ENCODE measurements around the gene MAP3K13.

MAP3K13 gene, protein sequence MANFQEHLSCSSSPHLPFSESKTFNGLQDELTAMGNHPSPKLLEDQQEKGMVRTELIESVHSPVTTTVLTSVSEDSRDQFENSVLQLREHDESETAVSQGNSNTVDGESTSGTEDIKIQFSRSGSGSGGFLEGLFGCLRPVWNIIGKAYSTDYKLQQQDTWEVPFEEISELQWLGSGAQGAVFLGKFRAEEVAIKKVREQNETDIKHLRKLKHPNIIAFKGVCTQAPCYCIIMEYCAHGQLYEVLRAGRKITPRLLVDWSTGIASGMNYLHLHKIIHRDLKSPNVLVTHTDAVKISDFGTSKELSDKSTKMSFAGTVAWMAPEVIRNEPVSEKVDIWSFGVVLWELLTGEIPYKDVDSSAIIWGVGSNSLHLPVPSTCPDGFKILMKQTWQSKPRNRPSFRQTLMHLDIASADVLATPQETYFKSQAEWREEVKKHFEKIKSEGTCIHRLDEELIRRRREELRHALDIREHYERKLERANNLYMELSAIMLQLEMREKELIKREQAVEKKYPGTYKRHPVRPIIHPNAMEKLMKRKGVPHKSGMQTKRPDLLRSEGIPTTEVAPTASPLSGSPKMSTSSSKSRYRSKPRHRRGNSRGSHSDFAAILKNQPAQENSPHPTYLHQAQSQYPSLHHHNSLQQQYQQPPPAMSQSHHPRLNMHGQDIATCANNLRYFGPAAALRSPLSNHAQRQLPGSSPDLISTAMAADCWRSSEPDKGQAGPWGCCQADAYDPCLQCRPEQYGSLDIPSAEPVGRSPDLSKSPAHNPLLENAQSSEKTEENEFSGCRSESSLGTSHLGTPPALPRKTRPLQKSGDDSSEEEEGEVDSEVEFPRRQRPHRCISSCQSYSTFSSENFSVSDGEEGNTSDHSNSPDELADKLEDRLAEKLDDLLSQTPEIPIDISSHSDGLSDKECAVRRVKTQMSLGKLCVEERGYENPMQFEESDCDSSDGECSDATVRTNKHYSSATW

DNA sequence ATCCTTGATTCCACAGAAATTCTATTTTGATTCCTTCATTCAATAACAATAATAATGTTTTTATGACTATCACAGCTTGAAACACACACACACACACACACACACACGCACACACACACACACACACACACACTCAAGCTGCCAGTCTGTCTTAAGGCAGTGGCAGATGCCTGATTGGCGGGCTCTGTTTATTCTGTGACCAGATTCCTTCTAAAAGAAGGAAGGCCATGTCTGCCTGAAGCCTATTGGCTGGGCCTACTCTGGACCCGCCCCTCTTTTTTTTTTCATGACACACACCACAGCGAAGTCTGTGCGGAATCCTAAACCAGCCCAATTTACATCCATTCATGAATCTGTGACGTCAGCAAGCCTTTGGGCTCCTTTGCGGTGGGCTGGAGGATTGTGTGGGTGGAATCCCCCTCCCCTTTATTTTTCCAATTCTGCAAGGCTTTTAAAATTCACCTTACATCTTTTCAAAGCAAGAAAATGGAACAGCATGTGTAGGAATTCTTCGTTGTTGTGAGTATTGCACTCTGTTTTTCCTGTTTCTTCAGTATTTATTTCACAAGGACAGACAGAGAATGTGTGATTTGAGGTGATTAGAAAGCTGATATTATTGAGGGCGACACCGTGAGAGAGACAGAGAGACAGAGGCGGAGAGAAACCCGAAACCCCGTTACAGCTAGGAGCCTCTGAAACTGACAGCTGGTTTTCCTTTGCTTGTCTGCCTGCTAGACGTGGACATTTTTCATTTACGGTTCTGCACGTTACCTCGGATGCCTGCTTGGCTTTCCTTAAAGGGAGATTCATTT lies at the start of gene MAP3K13:
Gene MAP3K13 (plus strand): TSS at position 287 of the 812 bp plus-strand sequence. CDS start 65,446 bp downstream, outside the sequence.
- DNase-seq: peak; percentile 79

DNA sequence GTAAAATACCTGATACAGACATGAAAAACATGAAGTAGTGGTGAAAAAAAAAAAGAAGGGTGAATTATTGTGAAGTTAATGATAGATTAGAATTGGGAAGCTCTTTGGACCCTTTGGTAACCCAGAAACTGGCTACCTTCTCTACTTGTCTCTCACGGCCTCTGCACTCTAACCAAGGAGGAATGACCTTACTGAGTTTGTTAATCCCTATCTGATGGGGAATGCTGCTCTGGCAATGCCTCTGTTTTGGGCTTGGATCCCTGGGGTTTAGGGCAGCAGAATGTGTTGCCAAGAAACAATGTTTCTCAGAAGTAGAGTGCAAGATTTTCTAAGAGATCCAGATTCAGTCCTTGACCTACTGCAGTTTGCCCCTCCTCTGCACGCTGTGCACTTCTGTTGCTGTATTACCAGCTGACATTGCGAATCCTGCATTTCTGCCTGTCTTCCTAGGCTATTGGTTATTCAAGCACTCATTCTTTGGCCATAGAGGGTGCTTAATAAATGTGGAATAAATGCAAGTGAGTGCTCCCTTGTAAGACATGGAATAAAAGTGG lies 49.2 kb upstream of the MAP3K13 start:
- DNase-seq: no peak

DNA sequence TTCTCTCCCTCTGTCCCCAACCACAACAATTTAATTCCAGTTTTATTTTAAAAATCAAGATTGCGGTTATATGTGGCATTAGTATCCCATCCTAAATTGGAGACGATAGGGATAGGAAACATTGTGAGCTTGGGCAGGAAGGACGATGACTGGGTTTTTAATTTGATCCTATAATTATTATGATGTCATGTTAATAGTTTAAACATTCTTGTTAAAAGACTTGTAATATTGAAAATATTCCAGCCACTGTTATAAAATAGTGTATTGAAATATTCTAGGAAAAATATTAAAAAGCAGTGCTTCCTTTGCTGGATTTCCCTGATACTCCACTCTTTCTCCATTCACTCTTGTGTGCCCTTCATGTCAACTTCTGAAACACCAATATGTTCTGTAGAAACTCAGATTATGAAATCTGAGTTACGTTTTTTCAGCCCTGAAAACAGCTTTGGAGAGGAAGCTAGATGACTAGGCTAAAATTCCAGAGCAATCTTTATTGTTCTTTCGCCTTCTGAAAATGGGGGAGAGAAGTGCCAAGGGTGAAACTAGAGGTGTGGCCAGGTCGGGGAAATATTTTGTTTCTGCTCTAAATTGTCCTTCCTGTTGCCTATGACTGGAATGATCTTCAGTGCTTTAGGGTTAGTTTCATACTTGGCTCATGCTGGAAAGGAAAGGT lies 46.1 kb upstream of the MAP3K13 start:
- no peak for DNase-seq

DNA sequence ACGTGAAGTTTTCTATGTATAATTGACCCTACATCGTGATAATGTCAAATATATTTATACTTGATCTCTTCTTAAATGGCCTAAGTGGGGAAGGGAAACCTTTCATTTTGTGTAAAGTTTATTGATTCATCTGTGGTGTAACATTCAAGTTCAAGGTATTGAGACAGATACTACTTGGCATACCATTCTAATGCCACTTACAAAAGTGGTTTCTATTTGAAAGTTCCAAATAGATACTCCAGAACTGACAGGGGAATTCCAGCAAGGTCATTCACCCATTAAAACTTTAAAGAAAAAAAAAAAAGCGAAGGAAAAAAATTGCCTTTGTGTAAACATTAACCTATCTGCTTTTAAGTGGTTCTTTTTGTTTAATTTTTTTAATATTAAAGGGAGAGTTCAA lies 45.3 kb upstream of the MAP3K13 start:
- no peak for DNase-seq

DNA sequence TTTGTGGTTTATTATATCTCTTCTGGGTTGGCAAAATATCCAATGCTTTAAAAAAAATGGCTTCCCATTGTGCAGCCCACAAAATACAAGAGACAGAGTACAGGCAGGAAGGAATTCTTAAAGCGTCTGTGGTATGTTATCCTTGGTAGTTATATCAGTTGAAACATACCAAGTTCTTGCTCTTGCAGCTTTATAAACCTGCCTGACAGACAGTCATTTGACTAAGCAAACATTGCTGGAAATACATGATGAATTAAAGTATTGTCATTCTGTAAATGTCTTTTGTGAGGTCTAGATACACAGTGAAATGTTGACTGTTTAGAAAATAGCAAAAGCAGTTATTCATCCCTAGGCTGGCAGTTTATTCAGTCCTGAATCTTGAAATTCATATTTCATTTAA lies 44.8 kb upstream of the MAP3K13 start:
- no peak for DNase-seq

DNA sequence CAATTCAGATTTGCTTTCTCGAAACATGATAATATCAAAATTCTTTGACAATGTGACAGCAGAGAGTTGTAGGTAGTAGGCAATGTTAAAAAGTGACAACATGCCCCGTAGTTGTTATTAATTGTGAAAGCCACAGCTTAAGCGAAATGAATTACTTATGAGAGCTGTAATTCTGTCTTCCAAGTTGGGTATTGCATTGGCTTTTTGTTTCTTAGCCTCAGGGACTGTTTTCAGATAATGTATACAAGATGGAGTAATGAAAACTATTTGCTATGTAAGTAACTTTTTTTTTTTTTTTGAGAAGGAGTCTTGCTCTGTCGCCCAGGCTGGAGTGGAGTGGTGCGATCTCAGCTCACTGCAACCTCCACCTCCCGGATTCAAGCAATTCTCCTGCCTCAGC lies 43.1 kb upstream of the MAP3K13 start:
- no peak for DNase-seq

DNA sequence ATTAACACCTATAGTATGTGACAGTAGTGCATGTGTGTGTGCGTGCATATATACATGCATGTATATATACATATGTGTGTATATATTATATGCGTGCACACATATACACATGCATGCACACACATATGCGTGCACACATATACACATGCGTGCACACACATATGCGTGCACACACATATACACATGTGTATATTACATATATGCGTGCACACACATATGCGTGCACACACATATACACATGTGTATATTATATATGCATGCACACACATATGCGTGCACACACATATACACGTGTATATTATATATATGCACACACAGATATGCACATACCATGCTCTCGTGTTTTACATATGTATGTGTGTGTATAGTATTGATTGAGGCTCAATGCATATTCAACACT lies 42.0 kb upstream of the MAP3K13 start:
- DNase-seq: no peak

DNA sequence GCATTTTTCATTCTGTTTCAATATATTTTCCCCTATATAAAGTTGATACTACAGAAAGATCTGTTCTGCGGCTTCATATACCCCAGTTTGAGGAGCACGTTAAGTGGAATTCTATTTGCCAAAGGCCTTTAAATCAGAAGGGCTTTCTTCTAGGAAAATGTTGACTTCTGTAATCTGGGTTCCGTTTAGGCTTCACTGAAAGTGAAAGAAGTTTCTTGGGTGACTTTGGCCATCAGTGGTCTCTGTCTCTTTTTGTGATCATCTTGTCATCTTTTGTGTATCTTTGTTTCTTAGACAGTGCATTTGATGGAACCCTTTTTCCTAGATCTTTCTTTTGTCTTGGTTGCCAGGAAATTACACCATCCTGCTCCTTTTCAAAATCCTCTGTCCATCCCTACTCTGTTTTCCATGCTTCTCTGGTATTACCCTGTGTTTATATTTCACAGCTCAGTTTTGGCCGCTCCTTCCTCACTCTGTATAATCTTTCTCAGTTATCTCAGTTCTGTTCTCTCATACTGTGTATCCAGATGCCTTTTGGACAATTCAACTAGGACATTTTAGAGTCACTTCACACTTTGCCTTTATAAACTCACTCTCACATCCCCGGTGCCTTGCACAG lies 40.7 kb upstream of the MAP3K13 start:
- no peak for DNase-seq

DNA sequence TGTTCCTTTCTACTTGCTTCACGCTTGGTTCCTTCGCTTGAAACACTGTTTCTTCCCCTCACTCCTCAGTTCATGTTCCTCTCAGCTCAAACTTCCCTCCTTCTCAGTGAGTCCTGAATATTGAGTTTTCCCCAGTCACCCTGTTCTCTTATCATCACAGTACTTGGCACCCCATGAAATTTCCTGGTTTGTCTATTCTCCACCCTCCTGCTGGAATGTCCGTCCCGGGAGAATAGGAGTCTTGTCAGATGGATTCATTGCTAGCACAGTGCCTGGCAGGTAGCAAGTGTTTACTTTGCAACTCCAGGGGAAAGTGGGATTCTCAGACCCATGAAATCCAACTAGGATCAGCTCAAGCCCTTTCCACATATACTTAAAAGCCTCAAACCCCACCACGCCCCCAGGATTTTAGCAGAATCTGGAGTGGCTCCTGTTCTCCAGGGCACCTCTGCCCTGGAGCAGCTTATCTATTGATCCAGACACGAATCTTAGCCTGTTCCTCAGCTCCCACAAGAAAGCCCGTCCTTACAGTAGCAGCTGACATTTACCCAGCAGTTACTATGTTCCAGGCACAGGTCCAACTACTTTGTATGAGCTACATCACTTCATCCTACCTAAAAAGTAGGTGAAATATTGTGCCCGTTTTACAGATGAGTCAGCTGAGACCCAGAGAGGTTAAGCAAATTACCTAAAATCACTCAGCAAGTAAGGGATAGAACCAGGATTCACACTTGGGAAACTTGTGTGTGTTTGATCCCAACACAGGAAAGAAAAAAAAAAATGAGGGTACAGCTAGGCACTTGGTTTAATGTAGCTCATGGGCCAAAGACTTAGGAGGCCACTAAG lies 36.8 kb upstream of the MAP3K13 start:
- no peak for DNase-seq

DNA sequence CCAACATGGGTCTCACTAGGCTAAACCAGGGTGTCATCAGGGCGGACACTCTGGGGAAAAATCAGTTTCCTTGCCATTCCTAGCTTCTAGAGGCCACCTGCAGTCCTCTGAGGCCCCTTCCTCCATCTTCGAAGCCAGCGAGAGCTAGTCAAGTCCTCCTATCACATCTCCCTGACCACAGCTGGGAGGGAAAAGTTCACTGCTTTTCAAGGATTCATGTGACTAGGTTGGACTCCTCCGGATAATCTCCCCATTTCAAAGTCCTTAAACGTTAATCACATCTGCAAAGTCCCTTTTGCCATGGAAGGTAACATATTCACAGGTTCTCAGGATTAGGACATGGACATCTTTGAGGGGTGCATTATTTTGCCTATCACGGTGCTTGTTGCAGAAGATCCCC lies 35.9 kb upstream of the MAP3K13 start:
- DNase-seq: no peak

DNA sequence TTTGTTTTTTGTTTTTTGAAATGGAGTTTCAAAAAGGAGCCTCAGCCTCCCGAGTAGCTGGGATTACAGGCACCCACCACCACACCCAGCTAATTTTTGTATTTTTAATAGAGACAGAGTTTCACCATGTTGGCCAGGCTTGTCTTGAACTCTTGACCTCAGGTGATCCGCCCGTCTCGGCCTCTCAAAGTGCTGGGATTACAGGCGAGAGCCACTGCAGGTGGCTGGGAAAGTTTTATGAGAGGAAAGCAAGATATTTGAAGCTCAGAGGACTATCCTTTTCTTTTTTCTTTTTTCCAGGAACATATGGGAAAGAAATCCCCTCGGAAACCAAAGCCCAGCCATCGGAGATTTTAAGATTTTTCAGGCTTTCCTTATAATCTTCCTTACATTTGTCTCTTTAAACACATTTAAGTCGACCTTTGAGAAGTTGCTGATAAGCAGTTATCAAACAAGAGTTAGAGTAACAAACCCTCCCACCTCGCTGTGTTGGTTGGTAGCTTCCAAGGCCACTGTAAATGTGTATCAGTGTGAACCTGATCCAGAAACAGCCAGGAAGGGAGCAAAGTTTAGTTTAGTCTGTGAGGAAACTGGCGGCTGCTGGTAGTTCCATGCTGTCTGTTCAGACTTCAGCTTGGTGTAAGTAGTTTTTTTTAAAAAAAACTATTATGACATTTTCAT lies 34.5 kb upstream of the MAP3K13 start:
- DNase-seq: no peak

DNA sequence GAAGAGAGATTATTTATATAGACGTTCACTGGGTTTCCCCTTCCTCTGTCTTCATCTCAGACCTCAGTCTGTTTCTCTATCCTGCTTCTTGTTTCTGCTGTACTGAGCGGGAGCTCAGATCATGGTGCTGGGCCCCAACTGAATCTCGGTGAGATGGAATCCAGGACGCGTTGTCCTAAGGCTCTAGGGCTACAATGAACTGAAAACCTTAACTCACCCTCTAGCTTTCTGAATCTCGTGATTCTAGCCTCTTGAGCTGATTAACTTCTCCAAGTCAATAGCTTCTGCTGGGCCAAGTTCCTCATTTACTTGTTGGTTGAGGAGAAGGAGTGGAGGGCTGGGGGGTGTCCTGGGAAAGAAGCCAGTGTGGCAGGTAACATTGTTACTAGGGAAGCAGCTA lies 32.7 kb upstream of the MAP3K13 start:
- DNase-seq: no peak

DNA sequence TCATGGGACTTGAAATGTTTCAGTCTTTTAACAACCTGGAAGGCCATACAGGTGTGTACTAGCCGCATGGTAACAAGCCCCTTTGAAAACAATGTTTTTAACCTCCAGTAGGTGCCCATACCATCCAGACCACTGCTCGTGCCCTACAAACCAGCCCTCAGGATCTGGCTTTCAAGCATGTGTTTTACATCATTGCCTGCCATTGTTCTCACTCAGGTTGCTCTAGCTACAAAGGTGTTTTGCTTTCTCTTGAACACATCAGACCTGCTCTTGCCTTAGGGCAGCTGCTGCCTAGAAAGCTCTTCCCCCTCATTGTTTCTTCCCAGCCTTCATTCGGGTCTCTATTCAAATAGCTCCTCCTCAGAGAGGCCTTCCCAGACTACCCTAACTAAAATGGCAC lies 32.3 kb upstream of the MAP3K13 start:
- no peak for DNase-seq

DNA sequence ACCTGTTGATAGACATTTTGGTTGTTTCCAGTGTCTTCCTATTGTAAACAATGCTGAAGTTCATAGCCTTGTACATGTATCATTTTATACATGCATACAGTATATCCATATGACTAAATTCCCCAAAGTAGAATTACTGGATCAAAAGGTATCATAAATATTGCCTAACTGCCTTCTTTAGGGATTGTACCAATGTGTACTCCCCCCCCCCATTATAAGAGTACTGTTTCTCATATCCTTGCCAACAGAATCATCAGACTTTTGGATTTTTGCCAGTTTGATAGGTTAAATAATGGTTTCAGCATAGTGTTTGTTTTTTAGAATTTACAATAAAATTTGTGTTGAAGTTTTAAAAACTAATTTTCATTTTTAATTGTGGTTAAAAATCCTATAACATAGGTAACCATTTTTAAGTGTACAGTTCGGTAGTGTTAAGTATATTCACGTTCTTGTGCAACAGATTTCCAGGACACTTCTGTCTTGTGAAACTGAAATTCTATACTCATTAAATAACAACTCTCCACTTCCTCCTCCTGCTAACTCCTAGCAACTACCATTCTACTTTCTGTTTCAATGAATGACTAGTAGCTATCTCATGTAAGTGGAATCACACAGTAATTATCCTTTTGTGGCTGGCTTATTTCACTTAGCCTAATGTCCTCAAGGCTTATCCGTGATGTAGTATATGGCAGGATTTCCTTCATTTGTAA lies 30.8 kb upstream of the MAP3K13 start:
- DNase-seq: peak; percentile 79

DNA sequence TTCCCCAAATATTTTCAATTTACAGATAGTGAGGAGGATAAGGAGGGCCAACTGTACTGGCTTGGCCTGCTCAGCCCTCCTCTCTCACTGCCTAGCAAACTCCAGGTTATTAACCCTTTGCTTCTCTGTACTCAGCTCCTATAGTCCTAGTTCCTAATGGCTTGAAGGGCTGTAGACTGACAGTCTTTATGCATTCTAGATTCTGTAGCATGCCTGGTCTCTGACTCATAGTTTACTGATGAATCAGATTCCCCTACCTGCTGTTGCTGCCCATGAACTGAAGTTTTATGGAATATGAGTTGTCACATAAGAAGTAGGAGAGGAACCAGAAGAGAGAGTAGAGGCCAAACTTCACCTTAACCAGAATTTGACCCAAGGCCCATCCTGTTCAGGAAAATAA lies 27.1 kb upstream of the MAP3K13 start:
- no peak for DNase-seq

DNA sequence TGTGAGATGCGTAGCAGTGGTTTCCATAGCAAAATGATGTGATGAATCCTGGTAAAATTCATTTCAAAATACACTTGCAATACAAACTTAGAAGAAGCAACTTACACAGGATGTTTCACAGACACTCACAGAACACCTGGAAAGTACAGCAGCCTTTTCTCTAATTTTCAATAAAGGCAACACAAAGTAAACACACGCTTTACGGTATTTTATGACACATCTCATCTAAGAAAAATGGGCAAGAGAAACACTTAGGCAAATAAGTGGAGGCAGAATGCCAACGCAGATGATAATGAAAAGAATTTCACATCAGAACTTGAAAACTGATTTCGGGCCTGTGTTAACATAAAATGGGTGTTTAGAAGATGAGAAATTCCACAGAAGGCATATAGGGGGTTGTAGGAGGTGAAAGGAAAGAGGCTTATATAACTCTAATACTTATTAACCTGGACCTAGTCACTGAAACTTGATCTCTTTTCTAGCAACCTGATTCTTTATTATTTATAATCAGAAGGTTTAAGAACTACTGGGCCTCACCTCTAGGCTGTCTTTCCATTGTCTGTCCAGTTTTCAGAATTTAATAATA lies 25.6 kb upstream of the MAP3K13 start:
- no peak for DNase-seq

DNA sequence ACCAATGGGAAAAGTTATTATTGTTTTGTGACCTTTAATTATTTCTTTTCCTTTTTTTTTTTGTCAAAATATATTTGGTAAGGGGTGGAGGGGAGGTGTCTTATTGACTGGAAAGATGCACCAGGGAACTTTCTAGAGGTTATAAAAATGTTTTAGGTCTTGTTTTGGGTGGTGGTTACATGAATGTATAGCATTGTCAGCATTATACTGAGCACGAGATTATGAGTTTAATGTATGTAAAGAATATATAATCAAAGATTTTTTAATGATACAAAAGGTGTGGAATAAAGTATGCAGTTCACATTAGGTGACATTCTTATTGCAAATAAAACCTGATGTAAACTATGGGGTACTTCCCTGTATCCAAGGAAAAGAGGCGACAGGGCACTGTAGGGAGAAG lies 23.0 kb upstream of the MAP3K13 start:
- no peak for DNase-seq

DNA sequence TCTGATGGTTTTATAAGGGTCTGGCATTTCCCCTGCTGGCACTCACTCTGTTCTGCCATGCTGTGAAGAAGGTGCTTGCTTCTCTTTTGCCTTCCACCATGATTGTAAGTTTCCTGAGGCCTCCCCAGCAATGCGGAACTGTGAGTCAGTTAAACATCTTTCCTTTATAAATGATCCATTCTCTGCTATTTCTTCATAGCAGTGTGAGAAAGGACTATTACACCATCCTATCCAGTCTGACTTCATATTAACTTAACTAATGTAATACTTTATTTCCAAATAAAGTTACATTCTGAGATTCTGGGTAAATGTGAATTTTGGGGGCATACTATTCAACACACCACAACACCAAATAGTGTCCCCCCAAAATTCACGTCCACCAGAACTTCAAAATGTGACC lies 22.2 kb upstream of the MAP3K13 start:
- DNase-seq: no peak

Measured in DMS79 treated with DMSO at 0.1 percent for 48 hours (cell line).